Nephron (organoid): Measurements from ENCODE around the gene TNK2.
"Not testable (repeated sequence)": the region's sequence is repeated elsewhere in the genome, so short reads cannot be mapped to it uniquely, and the experiment has no call there.

Experiments
- H3K27ac Mint-ChIP-seq, 3 experiments: 2 replicates each; pipeline ENCODE4 v1.8.0; 2020; ENCODE audit warnings: mixed read lengths in 3 of 3, mild to moderate bottlenecking in 2 of 3, moderate library complexity in 1 of 3
- H3K27me3 Mint-ChIP-seq: 2 replicates; pipeline ENCODE4 v1.8.0; 2021; ENCODE audit warnings: low read depth, mild to moderate bottlenecking, moderate library complexity, mixed read lengths
- H3K36me3 Mint-ChIP-seq: 2 replicates; pipeline ENCODE4 v1.8.0; 2020; ENCODE audit warnings: low read depth, mixed read lengths
- H3K4me1 Mint-ChIP-seq: 2 replicates; pipeline ENCODE4 v1.8.0; 2020; ENCODE audit warnings: mixed read lengths
- H3K4me3 Mint-ChIP-seq, 3 experiments: 2 replicates each; pipeline ENCODE4 v1.8.0; 2020; ENCODE audit warnings: mild to moderate bottlenecking in 3 of 3, mixed read lengths in 3 of 3, moderate library complexity in 2 of 3
- H3K9me3 Mint-ChIP-seq: 2 replicates; pipeline ENCODE4 v1.8.0; 2020; ENCODE audit warnings: mixed read lengths
- CTCF ChIP-seq, 3 experiments: fragments of 200-600 bp; sonication (generic); IDR thresholded peaks; one replicate each; pipeline ENCODE4 v1.5.0; 2021; ENCODE audit warnings: antibody characterized with exemption in 3 of 3; ENCODE audit not compliant: unreplicated experiment in 3 of 3

Gene TNK2

GRCh38 chr3:195818301-195818700 is 90.0 kb downstream of the TNK2 start:
- H3K4me3 Mint-ChIP-seq, result no peak overlapping the region
- no peak for TF ChIP-seq CTCF (IDR thresholded peaks at IDR 0.05; ENCODE audit: unreplicated experiment in 3 of 3)
- no peaks in the 10 kb centered on the region for H3K9me3 Mint-ChIP-seq
- no peaks in the 10 kb centered on the region for H3K4me1 Mint-ChIP-seq
- no peaks in the 10 kb centered on the region for H3K36me3 Mint-ChIP-seq
- peaks cover 28% of the 10 kb centered on the region for H3K27me3 Mint-ChIP-seq
- no peak overlapping the region for H3K27ac Mint-ChIP-seq

- Mint-ChIP-seq H3K36me3 (no peaks in the 10 kb centered on the region), H3K27me3 (peaks cover 34% of the 10 kb centered on the region), H3K4me1 (no peaks in the 10 kb centered on the region), H3K4me3 (no peak overlapping the region), H3K9me3 (no peaks in the 10 kb centered on the region), H3K27ac (no peak overlapping the region)
- TF ChIP-seq CTCF (IDR thresholded peaks at IDR 0.05; ENCODE audit: unreplicated experiment in 3 of 3), result no peak
These were observed 90.7 kb downstream of the TNK2 start for GRCh38 chr3:195817578-195818135.

GRCh38 chr3:195816276-195816913 is 92.0 kb downstream of the TNK2 start:
- not testable (repeated sequence) for H3K36me3 Mint-ChIP-seq, H3K4me3 Mint-ChIP-seq, H3K27ac Mint-ChIP-seq, H3K9me3 Mint-ChIP-seq, H3K4me1 Mint-ChIP-seq
- peaks cover 37% of the 10 kb centered on the region for H3K27me3 Mint-ChIP-seq

- H3K4me3 Mint-ChIP-seq, result no peak overlapping the region
These were observed 93.1 kb downstream of the TNK2 start for GRCh38 chr3:195815169-195815771.

GRCh38 chr3:195813916-195814640 is 94.3 kb downstream of the TNK2 start:
- TF ChIP-seq CTCF (IDR thresholded peaks at IDR 0.05; ENCODE audit: unreplicated experiment in 3 of 3), result no peak
- H3K27ac Mint-ChIP-seq, result no peak overlapping the region
- H3K4me1 Mint-ChIP-seq, result no peaks in the 10 kb centered on the region
- H3K4me3 Mint-ChIP-seq, result no peak overlapping the region
- H3K9me3 Mint-ChIP-seq, result no peaks in the 10 kb centered on the region
- peaks cover 47% of the 10 kb centered on the region for H3K27me3 Mint-ChIP-seq
- no peaks in the 10 kb centered on the region for H3K36me3 Mint-ChIP-seq

More at GRCh38 chr3:195815169-195815771, 93.1 kb downstream of the TNK2 start:
- H3K27me3 Mint-ChIP-seq, result peaks cover 44% of the 10 kb centered on the region
- no peaks in the 10 kb centered on the region for H3K4me1 Mint-ChIP-seq
- no peaks in the 10 kb centered on the region for H3K36me3 Mint-ChIP-seq
- no peak for TF ChIP-seq CTCF (IDR thresholded peaks at IDR 0.05; ENCODE audit: unreplicated experiment in 3 of 3)
- H3K27ac Mint-ChIP-seq, result no peak overlapping the region
- no peaks in the 10 kb centered on the region for H3K9me3 Mint-ChIP-seq
